Measurements from ENCODE around the gene RPL13.

GRCh38 chr16:89550421-89551007 lies 10.0 kb upstream of the RPL13 start:
- TF ChIP-seq SIN3A (IDR thresholded peaks at IDR 0.05; ENCODE audit: borderline replicate concordance, insufficient read depth, low read length), result no peak
- no peak for TF ChIP-seq POLR2AphosphoS5 (IDR thresholded peaks at IDR 0.05; ENCODE audit: low read depth, low read length)
- no peak for TF ChIP-seq REST (IDR thresholded peaks at IDR 0.05; ENCODE audit: insufficient read depth in 1 of 2, low read depth in 2 of 2, low read length in 2 of 2)
- TF ChIP-seq TAF1 (IDR thresholded peaks at IDR 0.05; ENCODE audit: borderline replicate concordance, insufficient read depth, low read length), result no peak

Data from PFSK-1 (cell line).